Keratinocyte (primary cell): Measurements from ENCODE around the gene GAST. TPM values are rescaled to one million over a fixed set of nuclear protein-coding genes. Genes with fewer than 3 reads are reported as not detected.

ENCODE experiments used
- DNase-seq: peaks from one replicate; pipeline ENCODE4 v3.0.0-alpha.2; 2011; ENCODE audit warnings: low read depth, missing footprints, low spot score
- FAIRE-seq: peaks from 2 replicates; lab custom pipeline; 2011; peaks lifted over from hg19 to GRCh38; lab: Jason Lieb, UNC
- H2AFZ ChIP-seq: 2 replicates; pipeline ENCODE4 v1.6.0; 2012; ENCODE audit warnings: low read length, control low read depth, inconsistent platforms; ENCODE audit not compliant: control insufficient read depth
- H3K27ac ChIP-seq: 2 replicates; pipeline ENCODE4 v1.5.1; 2011; ENCODE audit warnings: low read length; ENCODE audit not compliant: control insufficient read depth, insufficient read depth
- H3K27me3 ChIP-seq: 3 replicates; pipeline ENCODE4 v1.6.0; 2011; ENCODE audit warnings: low read length; ENCODE audit not compliant: control insufficient read depth, insufficient read depth; ENCODE audit errors: extremely low read depth
- H3K36me3 ChIP-seq, 2 experiments: 2 replicates in 1 of 2; 3 replicates in 1 of 2; pipeline ENCODE4 v1.5.1; 2011; ENCODE audit warnings: low read length in 2 of 2, mild to moderate bottlenecking in 1 of 2; ENCODE audit not compliant: control insufficient read depth in 2 of 2, insufficient read depth in 2 of 2; ENCODE audit errors: extremely low read depth in 1 of 2
- H3K4me1 ChIP-seq: 3 replicates; pipeline ENCODE4 v1.5.1; 2011; ENCODE audit warnings: low read length; ENCODE audit not compliant: control insufficient read depth, insufficient read depth; ENCODE audit errors: extremely low read depth
- H3K4me2 ChIP-seq: 3 replicates; pipeline ENCODE4 v1.6.0; 2011; ENCODE audit warnings: low read depth, low read length; ENCODE audit not compliant: control insufficient read depth, insufficient read depth; ENCODE audit errors: extremely low read depth
- H3K4me3 ChIP-seq, 3 experiments: fragments of 200-600 bp in 1 of 3; sonication (generic) in 1 of 3; 2 replicates in 2 of 3; 3 replicates in 1 of 3; pipeline ENCODE4 v1.5.1; 2011 to 2016; ENCODE audit warnings: low read length in 3 of 3, mild to moderate bottlenecking in 3 of 3, control low read depth in 2 of 3, inconsistent platforms in 1 of 3, low read depth in 1 of 3, mixed read lengths in 1 of 3, mixed run types in 1 of 3, moderate library complexity in 1 of 3; ENCODE audit not compliant: control insufficient read depth in 2 of 3, insufficient read depth in 2 of 3; ENCODE audit errors: extremely low read depth in 1 of 3
- H3K79me2 ChIP-seq: 2 replicates; pipeline ENCODE4 v1.6.0; 2012; ENCODE audit warnings: low read length; ENCODE audit not compliant: control insufficient read depth, insufficient read depth
- H3K9ac ChIP-seq: 3 replicates; pipeline ENCODE4 v1.6.0; 2011; ENCODE audit warnings: low read length; ENCODE audit not compliant: control insufficient read depth, insufficient read depth; ENCODE audit errors: extremely low read depth
- H3K9me1 ChIP-seq: 3 replicates; pipeline ENCODE4 v1.6.0; 2011; ENCODE audit warnings: low read length; ENCODE audit not compliant: control insufficient read depth, insufficient read depth; ENCODE audit errors: extremely low read depth
- H3K9me3 ChIP-seq: 2 replicates; pipeline ENCODE4 v1.5.1; 2012; ENCODE audit warnings: low read depth, low read length; ENCODE audit not compliant: control insufficient read depth
- H4K20me1 ChIP-seq: 3 replicates; pipeline ENCODE4 v1.6.0; 2011; ENCODE audit warnings: low read length; ENCODE audit not compliant: control insufficient read depth, insufficient read depth; ENCODE audit errors: extremely low read depth
- CTCF ChIP-seq, 3 experiments: IDR thresholded peaks in 1 of 3; conservative IDR thresholded peaks in 1 of 3; optimal IDR thresholded peaks in 1 of 3; 2 replicates in 2 of 3; 3 replicates in 1 of 3; pipeline versions ENCODE3 to v1.5.1; 2011; ENCODE audit warnings: low read length in 3 of 3, mild to moderate bottlenecking in 3 of 3, moderate library complexity in 2 of 3, control low read depth in 1 of 3, inconsistent platforms in 1 of 3; ENCODE audit not compliant: insufficient read depth in 2 of 3; ENCODE audit errors: extremely low read depth in 1 of 3
- EZH2 ChIP-seq: IDR thresholded peaks from one replicate; pipeline ENCODE4 v1.6.1; 2012; ENCODE audit warnings: inconsistent platforms, mild to moderate bottlenecking, low read length, moderate library complexity
- dilution Hi-C: fragments of 300-500 bp; cut with MboI; formaldehyde crosslinking; loops from one replicate; pipeline ENCODE4 v1.7.0; 2020; ENCODE audit warnings: low sequenced_read_pairs; ENCODE audit not compliant: extremely low pct_ligation_motif_present
- polyA plus RNA-seq, 5 experiments: library from polyadenylated mRNA; depleted of rRNA in 3 of 5; stranded (reverse) in 3 of 5; stranded (forward) in 1 of 5; unstranded in 1 of 5; fragments of >200 nt; gene quantifications; 1 replicate in 1 of 5; 2 replicates in 3 of 5; 3 replicates in 1 of 5; pipeline versions ENCODE4 v1.2.1 to v1.2.3, GENCODE V29; 2011 to 2012; ENCODE audit warnings: missing spikeins in 2 of 5, low read depth in 1 of 5, low replicate concordance in 1 of 5

GAST gene
- polyA plus RNA-seq, 1 donor (not counting 4 experiments of a cell fraction or from before 2014, with no cell fraction given): 0.87 TPM

GRCh38 chr17:41679740-41680425, 32.2 kb upstream of the GAST start:
- dilution Hi-C loops: no loop called here
- FAIRE-seq: no peak
- no peak overlapping the region for H3K4me2 ChIP-seq

GRCh38 chr17:41680426-41681040, 31.6 kb upstream of the GAST start:
- H3K9ac ChIP-seq: no peak overlapping the region
- no peaks in the 10 kb centered on the region for H3K27me3 ChIP-seq
- dilution Hi-C loops: no loop called here
- no peaks in the 10 kb centered on the region for H3K36me3 ChIP-seq
- H3K4me2 ChIP-seq: no peak overlapping the region
- H4K20me1 ChIP-seq: no peaks in the 10 kb centered on the region
- H3K79me2 ChIP-seq: no peaks in the 10 kb centered on the region
- no peaks in the 10 kb centered on the region for H3K9me3 ChIP-seq
- no peak overlapping the region for H3K27ac ChIP-seq
- TF ChIP-seq EZH2: no peak
- no peak for TF ChIP-seq CTCF (optimal IDR thresholded peaks at IDR 0.05 in 1 of 3, IDR thresholded peaks at IDR 0.05 in 1 of 3, conservative IDR thresholded peaks at IDR 0.05 in 1 of 3; ENCODE audit: extremely low read depth in 1 of 3, insufficient read depth in 2 of 3, low read length in 3 of 3)
- peaks cover 23% of the 10 kb centered on the region for H3K4me1 ChIP-seq
- no peak overlapping the region for H3K4me3 ChIP-seq
- no peak overlapping the region for H2AFZ ChIP-seq
- no peaks in the 10 kb centered on the region for H3K9me1 ChIP-seq
- DNase-seq (no peak), FAIRE-seq (no peak)

More at GRCh38 chr17:41679740-41680425, 32.2 kb upstream of the GAST start:
- Histone ChIP-seq H3K9ac (no peak overlapping the region), H3K4me3 (no peak overlapping the region), H3K79me2 (no peaks in the 10 kb centered on the region), H4K20me1 (no peaks in the 10 kb centered on the region), H3K4me1 (peaks cover 23% of the 10 kb centered on the region), H3K27ac (no peak overlapping the region), H3K27me3 (no peaks in the 10 kb centered on the region), H3K9me1 (no peaks in the 10 kb centered on the region), H2AFZ (no peak overlapping the region), H3K9me3 (no peaks in the 10 kb centered on the region), H3K36me3 (no peaks in the 10 kb centered on the region)
- TF ChIP-seq EZH2: no peak
- no peak for TF ChIP-seq CTCF (optimal IDR thresholded peaks at IDR 0.05 in 1 of 3, IDR thresholded peaks at IDR 0.05 in 1 of 3, conservative IDR thresholded peaks at IDR 0.05 in 1 of 3; ENCODE audit: extremely low read depth in 1 of 3, insufficient read depth in 2 of 3, low read length in 3 of 3)
- no peak for DNase-seq
